Stimulated activated CD8-positive, alpha-beta memory T cell treated with anti-CD3 and anti-CD28 coated beads, Interleukin-4, amount 100 ng/mL, for 24 hours (primary cell): ENCODE measurements around the gene GTSE1.

Source experiments
- DNase-seq: peaks from one replicate; pipeline ENCODE4 v3.0.0-alpha.2; 2020; ENCODE audit warnings: low read depth

Gene GTSE1

DNA sequence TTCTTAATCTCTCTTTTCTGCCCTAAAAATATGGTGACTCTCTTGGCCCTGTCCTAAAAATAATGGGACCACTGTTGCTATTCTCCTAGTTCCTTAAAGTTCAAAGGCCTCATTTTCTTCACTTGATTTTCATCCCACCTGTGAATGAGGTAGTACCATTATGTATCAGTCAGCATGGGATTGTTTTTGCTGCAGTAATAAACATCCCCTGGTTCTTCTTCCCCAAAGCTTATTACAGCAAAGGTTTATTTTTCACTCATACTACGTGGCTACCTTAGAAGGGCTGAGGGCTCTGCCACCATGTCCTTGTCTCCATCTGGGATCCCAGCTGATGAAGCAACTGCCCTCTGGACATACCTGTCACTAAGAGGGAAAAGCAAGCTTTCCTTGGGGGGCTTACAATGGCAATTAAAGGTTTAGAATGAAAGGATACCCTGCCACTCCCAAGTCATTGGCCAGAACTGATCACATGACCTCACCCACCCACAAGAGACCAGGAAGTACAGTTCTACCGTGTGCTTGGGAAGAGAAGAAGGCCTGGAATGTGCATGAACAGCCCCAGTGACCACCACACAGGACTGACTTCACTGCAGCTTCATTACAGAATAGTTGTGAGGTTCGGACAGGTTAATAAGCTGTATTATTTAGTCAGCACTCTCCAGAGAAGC is 21.1 kb upstream of the GTSE1 start:
- no peak for DNase-seq

DNA sequence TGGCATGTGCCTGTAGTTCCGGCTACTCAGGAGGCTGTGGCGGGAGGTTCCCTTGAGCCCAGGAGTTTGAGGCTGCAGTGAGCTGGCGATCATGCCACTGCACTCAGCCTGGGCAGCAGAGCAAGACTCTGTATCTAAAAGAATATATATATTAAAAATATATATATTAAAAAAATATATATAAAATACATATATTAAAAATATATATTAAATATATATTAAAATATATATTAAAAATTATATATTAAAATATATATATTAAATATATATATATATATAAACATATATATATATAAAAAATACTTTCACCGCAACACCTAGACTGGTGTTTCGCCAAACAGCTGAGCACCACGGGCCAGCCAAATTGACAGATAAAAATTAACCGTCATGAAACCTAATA is 20.1 kb upstream of the GTSE1 start:
- no peak for DNase-seq

DNA sequence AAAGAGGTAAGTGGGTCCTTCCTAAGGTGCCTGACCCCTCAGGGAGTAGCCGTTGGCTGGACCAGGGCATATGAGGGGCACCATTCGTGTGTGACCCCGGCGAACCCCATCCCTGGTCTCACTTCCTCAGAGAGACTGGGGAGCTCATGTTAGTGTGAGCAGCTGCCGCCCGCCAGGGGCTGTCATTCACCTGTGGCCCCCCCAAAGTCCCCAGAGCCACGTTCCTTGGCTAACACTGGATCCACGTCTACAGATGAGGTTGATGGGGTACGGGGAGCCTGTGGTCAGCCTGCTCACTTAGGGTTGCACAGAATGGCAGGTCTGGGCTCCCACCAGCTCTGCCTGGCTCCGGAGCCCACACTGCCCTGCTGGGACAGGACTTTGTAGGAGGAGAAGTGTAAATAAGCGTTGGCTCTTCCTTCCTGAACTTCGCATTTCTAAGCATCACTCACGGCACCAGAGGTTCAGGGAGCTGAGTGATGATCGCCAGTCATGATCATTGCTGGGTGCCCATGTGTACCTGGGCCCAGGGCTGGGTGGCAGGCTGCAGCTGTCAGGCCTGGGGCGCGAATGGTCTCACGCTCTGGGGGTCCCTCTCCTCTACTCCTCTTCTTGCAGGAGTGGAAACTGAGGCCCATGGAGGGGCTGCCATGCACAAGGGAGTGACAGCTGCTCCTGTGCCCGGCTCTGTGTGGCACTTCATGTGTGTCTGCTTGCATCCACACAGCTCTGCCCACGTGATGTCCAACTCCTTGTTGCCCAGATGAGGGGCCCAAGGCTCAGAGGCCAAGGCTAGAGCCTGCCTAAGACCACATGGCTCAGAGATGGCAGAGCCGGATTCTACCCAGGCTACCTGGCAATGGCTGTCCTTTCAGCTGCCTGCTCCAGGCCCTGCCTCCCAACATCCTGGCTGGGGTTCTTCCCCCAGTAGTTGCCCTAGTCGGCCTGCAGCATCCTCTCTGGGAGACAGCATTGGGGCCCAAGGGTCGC is 17.7 kb upstream of the GTSE1 start:
- no peak for DNase-seq

DNA sequence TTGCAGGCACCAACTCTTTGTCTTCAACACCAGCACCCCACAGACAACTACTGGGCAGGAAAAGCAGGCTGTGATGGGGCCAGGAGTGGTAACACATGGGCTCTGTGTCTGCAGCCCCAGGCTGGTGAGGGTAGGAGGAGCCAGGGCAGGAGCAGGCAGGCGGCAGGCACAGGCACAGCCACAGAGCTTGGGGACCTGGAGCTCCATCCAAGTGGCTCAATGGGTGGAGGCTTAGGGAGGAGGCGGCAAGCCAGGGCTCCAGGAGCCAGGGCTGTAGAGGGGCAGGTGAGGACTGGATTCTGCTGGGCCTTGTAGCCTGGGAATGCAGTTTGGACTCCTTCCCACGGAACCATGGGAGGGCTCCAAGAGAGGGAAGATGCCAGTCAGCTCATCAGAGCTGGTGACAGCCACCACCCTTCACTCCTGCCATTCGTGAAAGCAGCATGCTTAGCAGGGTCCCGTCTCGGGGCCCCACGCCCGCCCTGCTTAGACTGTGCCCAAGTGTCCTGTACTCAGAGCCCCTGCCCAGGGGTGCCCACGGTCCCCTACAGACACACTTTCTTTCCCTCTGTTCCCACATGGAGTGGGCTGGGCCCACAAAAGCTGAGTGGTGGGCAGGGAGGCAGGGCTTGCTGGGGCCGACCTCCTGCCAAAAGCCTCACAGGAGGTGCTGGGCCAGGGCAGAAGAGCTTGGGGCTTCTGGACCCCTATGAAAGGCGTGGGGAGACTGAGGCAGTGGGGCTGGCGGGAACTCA is 16.4 kb upstream of the GTSE1 start:
- no peak for DNase-seq

DNA sequence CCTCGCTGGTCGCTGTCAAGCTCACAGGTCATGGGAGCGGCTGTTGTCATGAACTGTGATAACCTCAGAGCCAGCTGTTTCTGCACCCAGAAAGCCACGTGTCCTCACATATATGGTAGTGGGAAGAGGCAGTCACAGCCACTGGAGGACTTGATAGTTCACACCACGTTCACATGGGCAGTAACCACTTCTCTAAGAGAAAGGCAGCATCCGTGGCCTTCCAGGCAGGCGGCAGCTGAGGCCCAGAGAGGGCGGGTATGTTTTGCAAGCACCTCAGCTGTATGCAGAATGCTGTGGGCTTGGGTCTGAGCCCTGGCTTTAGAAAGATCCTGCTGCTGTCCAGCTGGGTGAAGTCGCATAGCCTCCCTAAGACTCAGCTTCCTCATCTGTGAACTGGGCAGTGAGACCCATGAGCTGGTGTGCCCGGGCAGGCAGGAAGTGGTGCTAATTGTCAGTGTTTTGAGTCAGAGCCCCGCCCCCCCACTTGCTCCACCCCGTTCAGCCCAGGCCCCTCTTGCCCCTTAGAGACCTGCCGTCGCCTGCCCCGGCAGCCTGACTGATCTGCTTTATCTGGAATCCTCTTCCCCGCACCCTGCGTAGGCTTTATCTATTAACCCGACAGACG is 15.6 kb upstream of the GTSE1 start:
- DNase-seq, result no peak

DNA sequence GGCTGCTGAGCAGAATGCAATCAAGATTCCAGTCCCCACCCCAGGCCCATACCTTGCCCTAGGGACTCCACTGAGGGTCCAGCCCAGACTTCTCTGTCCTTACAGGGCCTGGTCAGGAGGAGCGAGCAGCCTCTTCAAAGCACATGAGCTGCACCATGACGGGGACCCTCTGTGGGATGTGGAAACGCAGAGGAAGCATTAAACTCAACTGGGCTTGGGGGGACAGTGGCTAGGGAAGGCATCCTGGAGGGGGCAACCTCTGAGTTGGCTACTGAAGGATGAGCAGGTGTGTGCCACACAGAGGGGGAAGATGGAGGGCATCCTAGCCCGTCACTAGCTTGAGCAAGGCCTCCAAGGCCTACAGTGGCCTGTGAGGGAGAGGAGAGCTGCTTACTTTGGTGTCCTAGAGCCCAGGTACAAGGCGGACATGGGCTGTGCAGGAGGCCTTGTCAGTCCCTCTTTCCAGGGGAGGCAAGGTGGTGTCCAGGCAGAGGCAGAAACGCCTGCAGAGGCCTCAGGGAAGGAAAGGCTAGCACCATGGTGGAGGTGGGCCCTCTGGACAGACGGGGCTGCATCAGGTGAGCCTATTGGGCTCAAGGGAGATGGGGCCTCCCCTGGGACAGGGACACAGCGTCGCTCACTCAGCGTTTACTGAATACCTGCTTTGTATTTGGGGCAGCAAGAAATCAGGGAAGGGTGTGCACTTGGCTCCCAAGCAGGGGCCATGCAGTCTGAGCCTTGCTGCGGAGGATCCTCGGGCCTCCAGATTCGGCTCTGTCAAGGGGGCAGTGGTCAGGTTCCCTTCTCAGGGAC is 14.6 kb upstream of the GTSE1 start:
- no peak for DNase-seq

DNA sequence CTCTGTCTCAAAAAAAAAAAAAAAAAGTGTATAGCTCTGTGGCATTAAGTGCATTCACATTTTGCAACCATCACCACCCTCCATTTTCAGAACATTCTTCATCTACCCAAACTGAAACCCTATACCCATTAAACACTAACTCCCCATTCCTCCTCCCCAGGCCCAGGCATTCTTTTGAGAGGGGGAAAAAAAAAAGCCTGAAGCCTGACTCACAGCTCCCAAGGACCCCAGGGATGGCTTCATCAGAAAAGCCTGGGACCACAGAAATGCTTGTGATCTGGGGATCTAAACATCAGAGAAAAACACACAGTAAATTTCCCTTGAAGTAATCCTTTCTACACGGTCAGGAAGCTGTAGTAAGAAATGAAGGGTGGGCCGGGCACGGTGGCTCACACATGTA is 10.7 kb upstream of the GTSE1 start:
- no peak for DNase-seq

DNA sequence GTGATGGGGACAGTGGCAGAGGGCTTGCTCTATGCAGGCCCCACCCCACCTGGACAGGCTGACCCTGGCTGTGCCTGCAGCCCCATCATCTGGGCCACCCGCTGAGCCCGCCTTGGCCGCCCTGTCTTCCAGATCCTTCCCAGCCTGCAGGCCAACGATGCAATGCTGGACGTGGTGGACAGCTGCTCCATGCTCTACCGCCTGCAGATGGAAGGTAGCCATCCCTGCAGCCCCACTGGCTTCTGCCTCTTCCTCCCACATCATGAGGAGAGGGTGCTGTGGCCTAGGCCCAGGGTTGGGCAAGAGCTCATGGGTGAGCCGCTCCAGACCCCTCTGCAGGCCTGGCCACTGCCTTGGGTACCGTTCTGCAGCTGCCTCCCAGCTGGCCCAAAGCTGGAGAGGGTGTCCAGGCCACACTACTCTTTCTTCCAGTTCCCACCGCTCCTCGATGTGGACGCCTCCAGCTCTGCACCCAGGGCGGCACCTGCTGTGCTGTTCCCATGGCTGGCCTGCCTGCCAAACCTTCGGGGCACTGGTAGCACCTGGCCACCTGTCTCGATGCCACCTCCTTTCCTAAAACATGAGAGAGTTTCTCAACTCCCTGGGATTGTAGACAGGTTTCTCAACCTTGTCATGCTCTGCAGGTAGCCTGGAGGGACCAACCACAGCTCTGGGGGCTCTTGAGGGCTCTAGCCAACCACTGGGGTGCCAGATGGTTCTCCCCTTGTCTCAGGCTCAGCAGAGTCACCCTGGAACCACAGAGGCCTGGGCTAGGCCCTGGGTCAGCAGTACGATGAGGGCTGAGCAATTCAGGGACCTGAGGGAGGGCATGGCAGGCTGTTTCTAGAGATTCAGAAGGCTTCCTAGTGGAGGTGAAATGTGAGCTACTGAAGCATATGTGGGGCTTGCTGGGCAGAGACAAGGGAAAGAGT is 9.5 kb upstream of the GTSE1 start:
- no peak for DNase-seq

DNA sequence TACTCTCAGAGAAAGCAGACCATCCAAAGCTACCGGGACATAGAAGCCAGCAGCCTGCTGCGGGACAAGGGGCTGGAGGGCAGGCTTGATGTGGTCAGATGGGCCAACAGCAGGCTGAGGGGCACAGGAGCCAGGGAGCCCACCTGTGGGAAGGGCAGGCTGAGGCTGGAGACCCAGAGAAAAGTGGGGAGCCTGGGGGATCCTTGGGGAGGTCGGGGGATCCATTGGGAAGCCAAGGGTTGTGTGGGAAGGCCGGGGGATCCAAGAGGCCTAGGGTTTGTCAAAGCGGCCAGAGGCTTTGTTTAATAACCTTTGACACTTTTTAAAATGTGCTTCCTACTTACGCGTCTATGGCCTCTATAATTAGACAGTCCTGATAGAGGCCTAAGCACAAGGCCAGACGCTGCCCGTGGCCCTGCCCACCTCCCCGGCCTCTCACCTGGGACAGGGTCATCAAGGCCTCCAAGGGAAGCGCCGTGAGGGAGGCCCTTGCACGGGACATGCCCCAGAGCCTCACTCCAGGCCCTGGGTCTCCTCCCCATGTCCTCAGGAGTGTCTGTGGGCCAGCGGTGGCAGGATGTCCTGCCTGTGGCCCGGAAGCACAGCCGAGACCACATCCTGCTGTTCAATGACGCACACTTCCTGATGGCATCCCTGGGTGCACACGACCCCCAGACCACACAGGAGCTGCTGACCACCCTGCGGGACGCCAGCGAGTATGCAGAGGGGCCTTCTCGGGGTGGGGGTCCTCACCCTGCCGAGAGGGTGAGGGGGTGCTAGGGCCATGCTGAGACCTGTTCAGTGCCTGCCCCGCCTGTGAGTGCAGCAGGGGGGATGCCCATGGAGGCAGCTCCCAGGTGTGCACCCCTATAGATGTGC is 8.6 kb upstream of the GTSE1 start:
- DNase-seq, result no peak

DNA sequence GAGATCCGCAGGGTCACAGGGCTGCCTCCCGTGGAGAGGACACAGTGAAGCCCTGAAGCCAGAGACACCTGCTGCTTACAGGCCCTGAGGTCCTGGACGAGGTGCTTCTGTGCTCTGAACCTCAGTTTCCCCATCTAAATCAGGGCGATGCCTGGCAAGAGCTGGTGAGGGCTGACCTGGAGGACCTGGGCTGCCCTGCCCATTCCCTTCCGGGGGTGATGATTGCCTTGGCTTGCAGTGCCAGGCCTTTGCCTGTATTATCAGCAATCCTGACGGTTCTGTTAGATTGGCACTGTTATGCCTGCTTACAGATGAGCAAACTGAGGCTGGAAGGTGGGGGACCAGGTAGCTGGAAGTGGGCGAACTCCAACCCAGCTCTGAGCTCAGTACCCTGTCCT is 7.8 kb upstream of the GTSE1 start:
- no peak for DNase-seq

DNA sequence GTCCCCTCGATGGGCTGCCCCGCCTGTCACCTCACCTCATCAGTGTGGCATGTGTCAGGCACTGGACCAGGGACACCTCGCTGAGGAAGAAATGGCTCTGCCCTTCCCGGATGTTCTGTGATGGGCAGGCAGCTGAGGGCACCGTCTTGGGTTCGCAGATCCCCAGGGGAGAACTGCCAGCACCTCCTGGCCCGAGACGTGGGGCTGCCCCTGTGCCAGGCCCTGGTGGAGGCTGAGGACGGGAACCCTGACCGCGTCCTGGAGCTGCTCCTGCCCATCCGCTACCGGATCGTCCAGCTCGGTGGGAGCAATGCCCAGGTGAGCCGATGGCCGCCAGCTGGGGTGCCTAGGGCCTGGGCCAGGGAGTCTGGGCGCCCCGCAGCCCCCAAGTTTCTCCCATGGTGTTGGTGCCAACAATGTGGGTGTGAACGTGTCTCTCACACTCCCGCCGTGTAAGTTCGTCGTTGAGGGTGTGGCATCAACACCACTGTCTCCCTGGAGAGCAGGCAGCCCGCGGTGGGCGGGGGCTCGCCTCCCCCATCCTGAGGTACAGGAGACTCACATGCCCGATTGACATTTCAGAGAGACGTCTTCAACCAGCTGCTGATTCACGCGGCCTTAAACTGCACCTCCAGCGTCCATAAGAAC is 7.3 kb upstream of the GTSE1 start:
- DNase-seq, result no peak

DNA sequence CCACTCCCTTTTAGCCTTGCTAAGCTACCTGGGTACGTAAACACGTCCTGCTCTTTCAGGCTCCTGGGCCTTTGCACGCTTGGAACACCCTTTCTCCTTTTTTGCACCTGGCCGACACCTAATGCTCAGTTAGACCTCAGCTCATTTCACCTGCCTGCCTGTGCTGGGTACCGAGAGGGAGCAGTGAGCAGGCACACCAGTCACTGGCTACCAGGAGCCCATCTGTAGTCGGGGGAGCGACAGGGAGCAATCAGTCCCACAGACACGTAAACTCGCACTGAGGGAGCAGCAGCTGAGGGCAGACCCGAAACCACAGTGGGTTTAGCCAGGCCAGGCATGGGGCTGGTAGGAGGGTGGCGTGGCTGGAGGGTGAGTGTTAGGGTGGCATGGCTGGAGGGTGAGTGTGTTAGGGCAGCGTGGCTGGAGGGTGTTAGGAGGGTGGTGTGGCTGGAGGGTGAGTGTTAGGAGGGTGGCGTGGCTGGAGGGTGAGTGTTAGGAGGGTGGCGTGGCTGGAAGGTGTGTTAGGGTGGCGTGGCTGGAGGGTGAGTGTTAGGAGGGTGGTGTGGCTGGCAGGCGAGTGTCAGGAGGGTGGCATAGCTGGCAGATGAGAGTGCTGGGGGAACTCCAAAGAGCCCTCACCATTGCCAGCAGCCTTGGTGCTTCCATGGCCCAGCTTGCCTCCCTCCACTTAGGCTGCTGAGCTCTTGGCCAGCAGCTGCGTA is 6.4 kb upstream of the GTSE1 start:
- no peak for DNase-seq

DNA sequence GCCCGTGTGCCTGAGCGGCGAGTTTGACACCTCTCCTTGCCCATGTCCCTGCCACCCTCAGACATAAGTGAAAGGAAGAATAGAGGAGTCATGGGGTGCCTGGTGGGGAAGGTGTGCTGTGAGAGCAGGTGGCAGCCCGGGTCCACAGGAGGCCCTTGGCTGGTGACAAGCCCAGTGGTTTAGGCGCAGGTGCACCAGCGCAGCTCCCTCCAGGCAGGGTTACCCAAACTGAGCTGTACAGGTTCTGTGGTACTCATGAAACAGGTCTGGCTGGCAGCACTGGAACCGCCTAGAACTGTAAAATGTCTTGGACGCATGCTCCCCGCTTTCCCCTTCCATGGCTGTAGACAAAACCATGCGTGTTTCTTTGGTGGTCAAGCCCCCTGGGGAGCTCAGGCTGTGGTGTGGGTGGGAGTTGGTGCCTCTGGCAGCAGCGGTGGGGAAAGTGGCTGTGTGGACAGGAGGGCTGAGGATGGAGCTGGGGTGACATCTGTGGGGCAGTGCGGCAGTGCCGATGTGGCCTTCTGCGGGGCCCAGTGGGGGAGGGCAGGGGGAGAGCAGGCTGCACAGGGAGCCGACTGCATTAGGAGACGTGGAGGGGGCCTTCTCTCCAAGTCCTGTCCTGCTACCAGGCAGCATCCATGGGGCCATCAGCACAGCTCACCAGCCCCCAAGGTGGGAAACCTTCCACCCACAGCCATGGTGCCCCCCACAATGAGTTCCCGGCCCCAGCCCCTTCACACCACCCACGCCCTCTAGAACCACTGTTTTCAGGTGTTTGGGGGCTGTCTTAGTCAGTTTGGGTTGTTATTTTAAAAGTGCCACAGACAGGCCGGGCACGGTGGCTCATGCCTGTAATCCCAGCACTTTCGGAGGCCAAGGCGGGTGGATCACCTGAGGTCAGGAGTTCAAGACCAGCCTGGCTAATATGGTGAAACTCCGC is 5.6 kb upstream of the GTSE1 start:
- DNase-seq, result no peak

DNA sequence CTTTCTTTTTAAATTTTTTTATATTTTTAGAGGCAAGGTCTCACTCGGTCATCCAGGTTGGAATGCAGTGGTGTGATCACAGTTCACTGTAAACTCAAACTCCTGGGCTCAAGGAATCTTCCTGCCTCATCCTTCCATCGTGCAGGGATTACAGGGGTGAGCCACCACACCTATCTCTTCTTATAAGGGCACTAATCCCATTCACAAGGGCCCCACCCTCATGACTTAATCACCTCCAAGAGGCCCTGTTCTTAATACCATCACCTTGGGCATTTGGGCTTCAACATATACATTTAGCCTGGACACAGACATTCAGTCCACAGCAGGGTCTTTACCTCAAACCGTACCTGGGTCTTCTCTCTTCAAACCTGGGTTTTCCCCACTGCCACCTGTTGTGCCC is 4.5 kb upstream of the GTSE1 start:
- DNase-seq, result no peak

DNA sequence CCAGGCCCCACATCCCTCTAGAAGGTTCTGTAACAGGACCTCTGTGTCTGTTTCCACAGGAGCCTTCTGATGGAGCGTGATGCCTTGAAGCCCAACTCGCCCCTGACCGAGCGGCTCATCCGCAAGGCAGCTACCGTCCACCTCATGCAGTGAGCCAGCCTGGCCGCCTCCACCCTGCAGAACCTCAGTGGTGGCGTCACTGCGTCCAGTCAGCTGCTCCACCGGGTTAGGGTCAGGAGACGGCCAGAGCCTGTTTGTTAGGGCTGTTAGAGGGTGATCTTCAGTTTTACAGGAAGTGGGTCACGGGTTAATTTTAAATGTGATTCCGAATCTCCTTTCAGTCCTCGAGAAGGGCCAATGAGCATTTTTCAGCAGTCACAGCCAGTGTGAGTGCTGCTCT is 3.9 kb upstream of the GTSE1 start:
- DNase-seq, result no peak

DNA sequence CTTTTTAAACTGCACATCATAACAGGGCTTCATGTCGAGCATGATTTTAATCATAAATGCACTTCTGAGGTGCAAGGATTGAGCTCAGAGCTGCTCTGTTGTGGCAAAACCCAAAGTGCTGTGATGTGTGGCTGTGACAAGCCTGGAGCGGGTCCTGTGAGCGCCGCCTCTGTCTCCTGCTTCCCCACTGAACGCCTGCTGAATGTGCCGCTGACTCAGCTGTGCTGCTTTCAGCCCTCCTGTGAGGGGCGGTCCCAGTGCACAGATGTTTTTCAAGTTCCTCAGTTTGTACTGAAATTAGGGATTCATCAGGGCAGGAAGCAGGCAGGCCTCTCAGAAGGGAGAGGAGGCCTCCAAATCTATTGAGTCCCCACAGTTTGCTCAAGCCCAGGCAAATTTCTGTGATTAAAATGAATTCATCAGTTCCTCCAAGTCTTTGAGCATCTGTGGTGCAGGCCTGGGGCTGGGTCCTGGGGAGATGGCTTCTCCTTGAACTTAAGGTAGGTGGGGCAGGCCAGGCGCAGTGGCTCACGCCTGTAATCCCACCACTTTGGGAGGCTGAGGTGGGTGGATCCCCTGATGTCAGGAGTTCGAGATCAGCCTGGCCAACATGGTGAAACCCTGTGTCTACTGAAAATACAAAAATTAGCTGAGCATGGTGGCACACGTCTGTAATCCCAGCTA is 3.0 kb upstream of the GTSE1 start:
- DNase-seq, result no peak
